HEK293T (cell line): ENCODE results near the gene CELF2.

Experiments used
- CTCF ChIA-PET: fragments of 350-600 bp; formaldehyde crosslinking; extraction: SDS; loops from one replicate; lab custom pipeline; 2021; ENCODE audit warnings: antibody characterized with exemption, inconsistent platforms; lab: Yijun Ruan, JAX
- POLR2A ChIA-PET: fragments of 350-600 bp; formaldehyde crosslinking; extraction: SDS; loops from one replicate; lab custom pipeline; 2020; ENCODE audit warnings: antibody characterized with exemption, inconsistent platforms; lab: Yijun Ruan, JAX
- DNase-seq: peaks from one replicate; pipeline ENCODE4 v3.0.0; 2012; ENCODE audit warnings: mixed read lengths; ENCODE audit errors: extremely low spot score
- ARNT ChIP-seq: fragments of 450-650 bp; IDR thresholded peaks from 2 replicates; pipeline ENCODE4 v1.6.1; 2017; ENCODE audit warnings: mild to moderate bottlenecking
- BHLHE40 ChIP-seq: fragments of 450-650 bp; IDR thresholded peaks from 2 replicates; pipeline ENCODE4 v1.6.1; 2016; ENCODE audit warnings: mild to moderate bottlenecking, moderate library complexity, borderline replicate concordance
- CTBP1 ChIP-seq: fragments of 450-650 bp; IDR thresholded peaks from 2 replicates; pipeline ENCODE4 v1.6.1; 2016; ENCODE audit warnings: borderline replicate concordance
- ELF4 ChIP-seq: fragments of 450-650 bp; IDR thresholded peaks from 2 replicates; pipeline ENCODE4 v1.6.1; 2017; ENCODE audit warnings: antibody characterized with exemption
- FOXA1 ChIP-seq: fragments of 450-650 bp; IDR thresholded peaks from 2 replicates; pipeline ENCODE4 v1.6.1; 2016; ENCODE audit warnings: mild to moderate bottlenecking
- FOXK2 ChIP-seq: fragments of 450-650 bp; IDR thresholded peaks from 2 replicates; pipeline ENCODE4 v1.6.1; 2016; ENCODE audit warnings: mild to moderate bottlenecking
- FOXM1 ChIP-seq: fragments of 450-650 bp; IDR thresholded peaks from 2 replicates; pipeline ENCODE4 v1.6.1; 2017; ENCODE audit warnings: mild to moderate bottlenecking, borderline replicate concordance
- HDGF ChIP-seq: fragments of 450-650 bp; IDR thresholded peaks from 2 replicates; pipeline ENCODE4 v1.6.1; 2017; ENCODE audit warnings: antibody characterized with exemption, borderline replicate concordance
- L3MBTL2 ChIP-seq: fragments of 450-650 bp; conservative IDR thresholded peaks from 2 replicates; pipeline ENCODE4 v1.6.1; 2016; ENCODE audit warnings: mild to moderate bottlenecking
- LEF1 ChIP-seq: fragments of 450-650 bp; IDR thresholded peaks from 2 replicates; pipeline ENCODE4 v1.6.1; 2017; ENCODE audit warnings: mild to moderate bottlenecking, borderline replicate concordance
- NFRKB ChIP-seq: fragments of 450-650 bp; IDR thresholded peaks from 2 replicates; pipeline ENCODE4 v1.6.1; 2016; ENCODE audit warnings: mild to moderate bottlenecking, moderate library complexity
- PKNOX1 ChIP-seq: fragments of 450-650 bp; IDR thresholded peaks from 2 replicates; pipeline ENCODE4 v1.6.1; 2016
- SP1 ChIP-seq: fragments of 450-650 bp; IDR thresholded peaks from 2 replicates; pipeline ENCODE4 v1.6.1; 2017
- SUZ12 ChIP-seq: fragments of 450-650 bp; IDR thresholded peaks from 2 replicates; pipeline ENCODE4 v1.6.1; 2016; ENCODE audit warnings: mild to moderate bottlenecking
- TARDBP ChIP-seq: fragments of 450-650 bp; IDR thresholded peaks from 2 replicates; pipeline ENCODE4 v1.6.1; 2016
- ZNF384 ChIP-seq: fragments of 450-650 bp; IDR thresholded peaks from 2 replicates; pipeline ENCODE4 v1.6.1; 2016

The CELF2 gene

GRCh38 chr10:11043446-11044127 is 25.9 kb downstream of the CELF2 start:
- DNase-seq = no peak
- ChIA-PET CTCF (no interaction called here), POLR2A (no interaction called here)
- TF ChIP-seq TARDBP (no peak), FOXK2 (no peak), L3MBTL2 (no peak)

GRCh38 chr10:11045487-11045886 is 27.8 kb downstream of the CELF2 start:
- no peak for DNase-seq
- CTCF ChIA-PET = interaction anchor here (0.6 to 1.4 kb wide), 2 partner anchors 11 to 50 kb away, joined by 3 to 4 read pairs; no protein-coding TSS in a partner anchor
- TF ChIP-seq LEF1 (no peak), ELF4 (no peak), FOXA1 (no peak), FOXK2 (no peak), SP1 (no peak)
- POLR2A ChIA-PET = no interaction called here

- TF ChIP-seq PKNOX1 = no peak
- ChIA-PET POLR2A (no interaction called here), CTCF (interaction anchor here (0.6 to 1.4 kb wide), 2 partner anchors 10 to 49 kb away, joined by 3 to 4 read pairs; no protein-coding TSS in a partner anchor)
- DNase-seq = no peak
Measured at GRCh38 chr10:11045995-11046775, 28.5 kb downstream of the CELF2 start.

GRCh38 chr10:11046776-11047160 is 29.1 kb downstream of the CELF2 start:
- ChIA-PET CTCF (interaction anchor here (1.4 kb wide), 1 partner anchor 48 kb away, joined by 3 read pairs; no protein-coding TSS in a partner anchor), POLR2A (no interaction called here)
- TF ChIP-seq FOXA1 (no peak), SP1 (no peak), ZNF384 (no peak), HDGF (no peak), TARDBP (no peak), BHLHE40 (no peak), ARNT (no peak)
- DNase-seq = no peak

GRCh38 chr10:11048707-11049278 is 31.1 kb downstream of the CELF2 start:
- CTCF ChIA-PET = no interaction called here
- TF ChIP-seq NFRKB (no peak), SUZ12 (no peak), PKNOX1 (no peak), ELF4 (no peak), L3MBTL2 (no peak), FOXK2 (no peak), CTBP1 (no peak), BHLHE40 (no peak), FOXM1 (no peak)
- POLR2A ChIA-PET = no interaction called here
- DNase-seq = no peak

GRCh38 chr10:11049806-11050205 is 32.1 kb downstream of the CELF2 start:
- TF ChIP-seq ARNT (no peak), ELF4 (no peak), TARDBP (no peak), FOXA1 (no peak), NFRKB (no peak), ZNF384 (no peak), L3MBTL2 (no peak), SP1 (no peak), SUZ12 (no peak)
- POLR2A ChIA-PET = no interaction called here
- CTCF ChIA-PET = no interaction called here
- DNase-seq = no peak

- POLR2A ChIA-PET = no interaction called here
- CTCF ChIA-PET = interaction anchor here (0.5 to 1.0 kb wide), 2 partner anchors 446 to 650 kb away, joined by 4 to 5 read pairs; no protein-coding TSS in a partner anchor
- TF ChIP-seq ARNT (no peak), NFRKB (no peak), FOXM1 (no peak), L3MBTL2 (no peak), CTBP1 (no peak), HDGF (no peak), ZNF384 (no peak), ELF4 (no peak), SUZ12 (no peak), PKNOX1 (no peak), TARDBP (no peak), BHLHE40 (no peak), FOXK2 (no peak), LEF1 (no peak), FOXA1 (no peak), SP1 (no peak)
- no peak for DNase-seq
Measured at GRCh38 chr10:11050301-11051287, 32.9 kb downstream of the CELF2 start.
